ENCODE data around the gene MTCH1. TPM values are rescaled to one million over a fixed set of nuclear protein-coding genes. Genes with fewer than 3 reads are reported as not detected.
A peak's percentile ranks its signal among the peaks of the same experiment; 100 is the strongest.

Gene MTCH1
- total and polyA plus RNA-seq, 9 of the 15 experiments (the other 6 are each of a cell fraction or from before 2014, with no cell fraction given) = 7.9 to 161 (median 118) TPM

DNA sequence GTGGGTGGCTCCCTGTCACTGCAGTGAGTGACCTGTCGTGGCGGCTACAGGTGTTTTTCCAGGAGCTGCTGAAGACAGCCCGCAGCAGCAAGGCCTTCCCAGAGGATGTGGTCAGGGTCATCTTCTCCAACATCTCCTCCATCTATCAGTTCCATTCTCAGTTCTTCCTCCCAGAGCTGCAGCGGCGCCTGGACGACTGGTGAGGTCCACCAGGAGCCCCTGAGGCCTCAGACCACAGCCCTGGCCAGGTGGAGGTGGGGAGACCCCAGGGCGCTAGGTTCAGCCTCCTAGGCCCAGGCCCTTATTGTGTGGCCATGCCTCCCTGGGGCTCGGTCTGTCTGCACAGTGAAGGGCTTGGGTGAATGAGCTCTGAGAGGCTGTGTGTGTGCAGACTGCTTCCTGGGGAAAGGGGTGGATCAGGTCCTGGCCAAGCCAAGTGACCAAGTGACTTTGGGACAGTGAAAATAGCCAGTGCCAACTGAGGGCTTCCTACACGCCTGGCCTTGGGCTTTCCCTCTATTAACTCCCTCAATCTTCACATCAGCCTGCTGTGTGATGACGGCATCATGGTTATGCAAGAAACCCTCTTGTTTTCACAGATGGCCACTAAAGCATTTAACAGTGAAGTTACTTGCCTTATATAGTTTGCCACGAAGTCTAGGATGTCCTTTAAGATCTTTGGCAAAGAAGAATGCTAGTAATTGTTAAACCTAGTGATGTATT is 25.8 kb upstream of the MTCH1 start:
- TF ChIP-seq, protein P1, sequence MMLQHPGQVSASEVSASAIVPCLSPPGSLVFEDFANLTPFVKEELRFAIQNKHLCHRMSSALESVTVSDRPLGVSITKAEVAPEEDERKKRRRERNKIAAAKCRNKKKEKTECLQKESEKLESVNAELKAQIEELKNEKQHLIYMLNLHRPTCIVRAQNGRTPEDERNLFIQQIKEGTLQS (IDR thresholded peaks at IDR 0.05) = peak; percentile 75
- TF ChIP-seq, protein P1 (CRISPR knock-in tag; conservative IDR thresholded peaks at IDR 0.05) = no peak
- TF ChIP-seq CEBPB (tag; IDR thresholded peaks at IDR 0.05) = peak; percentile 80
- TF ChIP-seq, protein P2, sequence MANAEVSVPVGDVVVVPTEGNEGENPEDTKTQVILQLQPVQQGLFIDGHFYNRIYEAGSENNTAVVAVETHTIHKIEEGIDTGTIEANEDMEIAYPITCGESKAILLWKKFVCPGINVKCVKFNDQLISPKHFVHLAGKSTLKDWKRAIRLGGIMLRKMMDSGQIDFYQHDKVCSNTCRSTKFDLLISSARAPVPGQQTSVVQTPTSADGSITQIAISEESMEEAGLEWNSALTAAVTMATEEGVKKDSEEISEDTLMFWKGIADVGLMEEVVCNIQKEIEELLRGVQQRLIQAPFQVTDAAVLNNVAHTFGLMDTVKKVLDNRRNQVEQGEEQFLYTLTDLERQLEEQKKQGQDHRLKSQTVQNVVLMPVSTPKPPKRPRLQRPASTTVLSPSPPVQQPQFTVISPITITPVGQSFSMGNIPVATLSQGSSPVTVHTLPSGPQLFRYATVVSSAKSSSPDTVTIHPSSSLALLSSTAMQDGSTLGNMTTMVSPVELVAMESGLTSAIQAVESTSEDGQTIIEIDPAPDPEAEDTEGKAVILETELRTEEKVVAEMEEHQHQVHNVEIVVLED (CRISPR knock-in tag; IDR thresholded peaks at IDR 0.05) = no peak
- peak; percentile 44; the same call in 1 of the 2 replicates for TF ChIP-seq CEBPG (CRISPR knock-in tag; IDR thresholded peaks at IDR 0.05)
- peak; percentile 51 to 66; a peak in 2 of 4 replicates for TF ChIP-seq CEBPG (tag; conservative IDR thresholded peaks at IDR 0.05 in 1 of 2, IDR thresholded peaks at IDR 0.05 in 1 of 2)
- no peak for TF ChIP-seq SMAD1 (IDR thresholded peaks at IDR 0.05; ENCODE audit: low read depth, low read length, partially characterized antibody)
- TF ChIP-seq ATF7 (IDR thresholded peaks at IDR 0.05) = 0 out of 2 replicates have a peak, but pooled peaks have one; percentile 21
- peak; percentile 26; the same call in 1 of the 2 replicates for TF ChIP-seq CREM (IDR thresholded peaks at IDR 0.05; ENCODE audit: low read depth)
- H3K27me3 ChIP-seq (ENCODE audit: control insufficient read depth in 2 of 2, insufficient read depth in 2 of 2, low read length in 2 of 2) = peaks cover 13 to 38% of the 10 kb centered on the region in 2 experiments; a peak in 4 of 5 replicates
- no peaks in the 10 kb centered on the region for H3K9me1 ChIP-seq (ENCODE audit: control insufficient read depth, insufficient read depth, low read length)
- 9% methylated on average over 11 of the region's 11 CpGs for WGBS (ENCODE audit: insufficient coverage, low coverage, missing lambda C conversion rate)
- ChIA-PET POLR2A (no interaction called here), CTCF (ENCODE audit: low intra/inter-chr PET ratio) (no interaction called here)
- H3K27ac ChIP-seq (ENCODE audit: extremely low read depth, low read depth, low read length) = no peak overlapping the region
- in situ Hi-C loops (cut with MboI) = loop anchor here (25.0 kb wide), 1 partner anchor 1475 kb away; no protein-coding TSS in a partner anchor
- H3K9me3 ChIP-seq (replicated peaks; ENCODE audit: control insufficient read depth, insufficient read depth, low read depth, low read length) = no peaks in the 10 kb centered on the region
- ATAC-seq (no peak; the same call in 2 of the 3 replicates), FAIRE-seq (no peak), DNase-seq (ENCODE audit: extremely low read depth in 1 of 4, low spot score in 3 of 4) (no peak)
- intact Hi-C loops (cut with micrococcal nuclease) = loop anchor here (10.0 kb wide), 1 partner anchor 97 kb away; no protein-coding TSS in a partner anchor
- H3K4me1 ChIP-seq (replicated peaks in 1 of 2; ENCODE audit: control insufficient read depth in 2 of 2, insufficient read depth in 2 of 2, low read length in 2 of 2) = peaks cover 0 to 11% of the 10 kb centered on the region in 2 experiments; a peak in 2 of 5 replicates
- no peak overlapping the region for H3K4me2 ChIP-seq (ENCODE audit: insufficient read depth, low read length)
- H4K20me1 ChIP-seq (replicated peaks; ENCODE audit: control insufficient read depth, insufficient read depth, low read length) = no peaks in the 10 kb centered on the region
- no peaks in the 10 kb centered on the region for H3K36me3 ChIP-seq (ENCODE audit: control insufficient read depth, insufficient read depth, low read length)
- no TSS peak for BruUV-seq (replicated peaks)
- H3K9ac ChIP-seq (ENCODE audit: insufficient read depth in 1 of 2, low read depth in 2 of 2, low read length in 2 of 2) = peak overlapping the region in 1 of 2 experiments; percentile 43; a peak in 1 of 4 replicates
- H3K4me3 ChIP-seq = no peak overlapping the region
- no peaks in the 10 kb centered on the region for H3K79me2 ChIP-seq (ENCODE audit: control insufficient read depth, insufficient read depth, low read length)
- no peak overlapping the region for H2AFZ ChIP-seq (ENCODE audit: low read depth, low read length)
